Kidney (tissue), 22 donors: Measurements from ENCODE around the gene LITAF. TPM values are rescaled to one million over a fixed set of nuclear protein-coding genes. Genes with fewer than 3 reads are reported as not detected.

ENCODE experiments used
- DNase-seq, 5 donors: peaks; one replicate each; pipeline ENCODE4 v3.0.0-alpha.2; 2013 to 2020
- FAIRE-seq: peaks from 2 replicates; lab custom pipeline; 2012; peaks lifted over from hg19 to GRCh38; lab: Jason Lieb, UNC
- H3K27ac ChIP-seq, 2 donors: one replicate each; pipeline ENCODE4 v1.7.0; 2013; ENCODE audit warnings: low read depth in 2 of 2, low read length in 2 of 2, inconsistent platforms in 1 of 2
- H3K27me3 ChIP-seq: one replicate; pipeline ENCODE4 v1.7.1; 2013; ENCODE audit warnings: low read length, inconsistent platforms; ENCODE audit not compliant: control insufficient read depth, insufficient read depth
- H3K36me3 ChIP-seq, 3 donors: one replicate each; pipeline versions ENCODE4 v1.7.0 to v1.7.1; 2013; ENCODE audit warnings: low read length in 3 of 3, control low read depth in 1 of 3, inconsistent platforms in 1 of 3; ENCODE audit not compliant: insufficient read depth in 3 of 3, control insufficient read depth in 2 of 3
- H3K4me1 ChIP-seq, 3 donors: one replicate each; pipeline versions ENCODE4 v1.7.0 to v1.7.1; 2013; ENCODE audit warnings: low read length in 3 of 3, inconsistent platforms in 1 of 3, low read depth in 1 of 3; ENCODE audit not compliant: control insufficient read depth in 2 of 3, insufficient read depth in 2 of 3
- H3K4me3 ChIP-seq, 3 donors: one replicate each; pipeline versions ENCODE4 v1.7.0 to v1.8.1; 2013; ENCODE audit warnings: low read length in 3 of 3, control low read depth in 1 of 3, inconsistent platforms in 1 of 3
- H3K9ac ChIP-seq, 3 donors: one replicate each; pipeline versions ENCODE4 v1.7.0 to v1.7.1; 2013; ENCODE audit warnings: low read length in 3 of 3, control low read depth in 1 of 3, inconsistent platforms in 1 of 3
- H3K9me3 ChIP-seq, 3 donors: one replicate each; pipeline versions ENCODE4 v1.7.0 to v1.7.1; 2013; ENCODE audit warnings: low read length in 3 of 3, control low read depth in 1 of 3, inconsistent platforms in 1 of 3; ENCODE audit not compliant: control insufficient read depth in 2 of 3, insufficient read depth in 1 of 3
- intact Hi-C: fragments of 100-400 bp; cut with DNase I; formaldehyde crosslinking; loops from one replicate; pipeline ENCODE4 v1.11.1; 2022
- long read RNA-seq, 10 donors: library from polyadenylated mRNA in 1 of 10; unstranded in 1 of 10; transcript quantifications; one replicate each; pipeline ENCODE4 v2.0.0 and lab custom pipeline, GENCODE V29; 2021 to 2026
- polyA plus RNA-seq: library from polyadenylated mRNA; stranded (reverse); fragments of 350-450 nt; fragmentation: Illumina TruSeq; extraction: RNeasy Lipid Tissue Mini Kit (QIAGEN cat#74804); gene quantifications from one replicate; pipeline ENCODE4 v1.2.3, GENCODE V29; 2014; ENCODE audit warnings: low read depth, low replicate concordance; ENCODE audit not compliant: insufficient read depth
- total RNA-seq: library from RNA; stranded (reverse); fragmentation: NEBNext Ultra II Directional; extraction: Animal tissue kit (Norgen Biotek cat#: 25700); gene quantifications from one replicate; pipeline ENCODE4 v1.2.1, GENCODE V29; 2021
- TF ChIP-seq, protein P1 (sequence below): IDR thresholded peaks from 3 replicates; pipeline ENCODE4 v1.5.1; 2012; ENCODE audit warnings: mild to moderate bottlenecking, moderate library complexity, borderline replicate concordance; ENCODE audit not compliant: insufficient read depth; ENCODE audit errors: extremely low read depth
- donor health status: control.
- donor health status: control.
- donor health status: control.
- donor health status: control.
- donor health status: control.
- donor health status: DM: yes; HTN: yes; CAD: no.
- donor health status: Normal renal cell carcinoma (clear cell type).

The LITAF gene
- total RNA-seq (171 TPM), polyA plus RNA-seq (121 TPM)
- long read RNA-seq, donor 1, transcript LITAF-221 (4 exons, 2,467 nt): major isoform, 19 of 51 reads
- long read RNA-seq, donor 1, transcript LITAF-214 (2 exons, 486 nt): minor isoform, 5 of 51 reads
- long read RNA-seq, donor 1, partial matches to known transcripts: 25 of 51 reads
- long read RNA-seq, donor 1, other reads (novel, unspliced or antisense): 0 of 51 reads
- long read RNA-seq, donor 2, transcript LITAF-221 (4 exons, 2,467 nt): major isoform, 25 of 55 reads
- long read RNA-seq, donor 2, transcript LITAF-205 (4 exons, 1,118 nt): minor isoform, 6 of 55 reads
- long read RNA-seq, donor 2, partial matches to known transcripts: 19 of 55 reads
- long read RNA-seq, donor 2, other reads (novel, unspliced or antisense): 0 of 55 reads
- long read RNA-seq, donor 3, transcript LITAF-205 (4 exons, 1,118 nt): minor isoform, 8 of 77 reads
- long read RNA-seq, donor 3, transcript LITAF-221 (4 exons, 2,467 nt): major isoform, 43 of 77 reads
- long read RNA-seq, donor 3, transcript LITAF-214 (2 exons, 486 nt): minor isoform, 5 of 77 reads
- long read RNA-seq, donor 3, partial matches to known transcripts: 20 of 77 reads
- long read RNA-seq, donor 3, other reads (novel, unspliced or antisense): 0 of 77 reads
- long read RNA-seq, donor 4, transcript LITAF-221 (4 exons, 2,467 nt): major isoform, 20 of 44 reads
- long read RNA-seq, donor 4, partial matches to known transcripts: 19 of 44 reads
- long read RNA-seq, donor 4, other reads (novel, unspliced or antisense): 0 of 44 reads
- long read RNA-seq, donor 5, transcript LITAF-221 (4 exons, 2,467 nt): major isoform, 5 of 7 reads
- long read RNA-seq, donor 5, partial matches to known transcripts: 0 of 7 reads
- long read RNA-seq, donor 5, other reads (novel, unspliced or antisense): 0 of 7 reads
- long read RNA-seq, donor 6, transcript LITAF-221 (4 exons, 2,467 nt): major isoform, 6 of 12 reads
- long read RNA-seq, donor 6, partial matches to known transcripts: 5 of 12 reads
- long read RNA-seq, donor 6, other reads (novel, unspliced or antisense): 0 of 12 reads
- long read RNA-seq, donor 7, transcript LITAF-205 (4 exons, 1,118 nt): minor isoform, 5 of 95 reads
- long read RNA-seq, donor 7, transcript LITAF-221 (4 exons, 2,467 nt): major isoform, 26 of 95 reads
- long read RNA-seq, donor 7, partial matches to known transcripts: 21 of 95 reads
- long read RNA-seq, donor 7, other reads (novel, unspliced or antisense): 42 of 95 reads
- long read RNA-seq, donor 8, transcript LITAF-221 (4 exons, 2,467 nt): major isoform, 20 of 59 reads
- long read RNA-seq, donor 8, transcript LITAF-205 (4 exons, 1,118 nt): minor isoform, 9 of 59 reads
- long read RNA-seq, donor 8, partial matches to known transcripts: 28 of 59 reads
- long read RNA-seq, donor 8, other reads (novel, unspliced or antisense): 0 of 59 reads
- long read RNA-seq, donor 9, transcript LITAF-221 (4 exons, 2,467 nt): major isoform, 16 of 40 reads
- long read RNA-seq, donor 9, partial matches to known transcripts: 21 of 40 reads
- long read RNA-seq, donor 9, other reads (novel, unspliced or antisense): 0 of 40 reads
- long read RNA-seq, donor 10, transcript LITAF-221 (4 exons, 2,467 nt): major isoform, 25 of 53 reads
- long read RNA-seq, donor 10, partial matches to known transcripts: 19 of 53 reads
- long read RNA-seq, donor 10, other reads (novel, unspliced or antisense): 0 of 53 reads

DNA sequence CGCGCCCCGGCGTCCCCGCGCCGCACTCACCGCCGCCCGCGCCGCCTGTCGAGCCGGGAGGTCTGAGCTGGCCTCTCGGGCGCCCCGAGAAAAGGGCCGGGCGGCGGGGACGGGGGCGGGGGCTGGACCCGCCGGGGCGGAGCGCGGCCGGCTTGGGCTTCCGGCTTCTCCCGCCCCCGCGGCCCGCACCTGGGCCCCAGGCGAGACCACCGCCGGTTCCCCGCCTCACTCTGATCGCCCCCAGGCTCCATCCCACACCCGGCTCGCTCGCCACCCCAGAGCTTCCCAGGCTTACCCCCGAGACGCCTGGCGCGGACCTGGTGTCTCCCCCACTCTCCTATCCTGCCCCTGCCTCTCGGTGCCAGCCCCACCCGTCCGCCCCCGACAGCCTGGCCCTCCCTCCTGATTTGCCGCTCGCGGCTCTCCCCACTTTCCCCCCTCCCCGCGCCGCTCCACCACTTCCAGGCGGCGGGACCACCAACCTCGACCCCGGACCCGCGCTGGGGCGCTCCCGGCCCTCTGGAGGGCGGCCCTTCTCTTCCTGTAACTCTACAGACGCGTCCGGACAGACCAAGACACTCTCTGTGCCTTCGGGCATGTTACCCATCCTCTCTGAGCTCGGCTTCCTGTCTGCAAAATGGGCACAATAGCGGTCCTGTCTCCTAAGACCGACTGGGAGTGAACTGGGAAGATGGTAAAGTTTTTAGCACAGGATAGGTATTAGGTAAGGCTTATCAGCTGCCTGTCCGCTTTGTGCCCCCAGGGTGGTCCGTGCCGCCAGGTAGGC, at the start of gene LITAF:
Gene LITAF, minus strand, starts transcription at position 64 of the 787 bp plus-strand sequence. CDS start 30,189 bp downstream, outside the sequence.
- peak within 1 kb of the TSS; percentile 94 to 97 for H3K27ac ChIP-seq
- TF ChIP-seq, protein P1, sequence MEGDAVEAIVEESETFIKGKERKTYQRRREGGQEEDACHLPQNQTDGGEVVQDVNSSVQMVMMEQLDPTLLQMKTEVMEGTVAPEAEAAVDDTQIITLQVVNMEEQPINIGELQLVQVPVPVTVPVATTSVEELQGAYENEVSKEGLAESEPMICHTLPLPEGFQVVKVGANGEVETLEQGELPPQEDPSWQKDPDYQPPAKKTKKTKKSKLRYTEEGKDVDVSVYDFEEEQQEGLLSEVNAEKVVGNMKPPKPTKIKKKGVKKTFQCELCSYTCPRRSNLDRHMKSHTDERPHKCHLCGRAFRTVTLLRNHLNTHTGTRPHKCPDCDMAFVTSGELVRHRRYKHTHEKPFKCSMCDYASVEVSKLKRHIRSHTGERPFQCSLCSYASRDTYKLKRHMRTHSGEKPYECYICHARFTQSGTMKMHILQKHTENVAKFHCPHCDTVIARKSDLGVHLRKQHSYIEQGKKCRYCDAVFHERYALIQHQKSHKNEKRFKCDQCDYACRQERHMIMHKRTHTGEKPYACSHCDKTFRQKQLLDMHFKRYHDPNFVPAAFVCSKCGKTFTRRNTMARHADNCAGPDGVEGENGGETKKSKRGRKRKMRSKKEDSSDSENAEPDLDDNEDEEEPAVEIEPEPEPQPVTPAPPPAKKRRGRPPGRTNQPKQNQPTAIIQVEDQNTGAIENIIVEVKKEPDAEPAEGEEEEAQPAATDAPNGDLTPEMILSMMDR: no peak
- H3K36me3 ChIP-seq: no peaks in the 10 kb centered on the region
- peaks cover 0 to 19% (median 3%) of the 10 kb centered on the region in 3 donors for H3K4me1 ChIP-seq
- H3K4me3 ChIP-seq: peak within 1 kb of the TSS; percentile 62 to 75 (median 73)
- peak; percentile 69 to 91 (median 82) for DNase-seq
- no peaks in the 10 kb centered on the region for H3K27me3 ChIP-seq
- no peak for FAIRE-seq
- intact Hi-C loops: loop anchor here (10.0 kb wide), 1 partner anchor 48 kb away; no protein-coding TSS in a partner anchor
- H3K9me3 ChIP-seq: no peaks in the 10 kb centered on the region
- peak within 1 kb of the TSS; percentile 45 to 96 (median 92) for H3K9ac ChIP-seq

DNA sequence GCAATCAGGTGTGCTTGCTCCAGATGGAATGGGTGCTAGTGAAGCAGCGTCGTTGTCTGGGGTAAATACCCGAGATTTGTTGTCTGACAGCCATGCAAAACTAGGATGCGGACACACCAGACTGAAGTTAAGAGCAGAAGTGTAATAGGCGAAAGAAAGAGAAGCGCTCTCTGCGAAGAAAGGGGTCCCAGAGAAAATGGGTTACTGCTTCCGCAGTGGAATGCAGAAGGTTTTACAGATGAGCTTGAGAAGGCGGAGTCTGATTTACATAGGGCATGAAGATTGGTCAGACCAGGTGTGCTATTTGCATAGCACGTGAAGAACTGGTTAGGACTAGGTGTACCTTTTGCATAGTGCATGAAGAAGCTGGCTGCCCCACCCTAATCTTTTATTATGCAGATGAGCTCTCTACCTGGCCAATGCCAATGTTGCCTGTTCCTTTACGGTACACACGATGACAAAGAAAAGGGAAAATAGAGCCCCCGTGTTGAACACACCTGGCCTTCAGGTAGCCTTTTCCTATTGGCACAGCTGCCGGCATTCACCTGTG, 49.5 kb upstream of the LITAF start:
- peak in 3 of 5 donors; percentile 60 to 82 (median 81) for DNase-seq
- Histone ChIP-seq H3K9me3 (no peaks in the 10 kb centered on the region), H3K4me1 (peaks cover 3 to 26% (median 21%) of the 10 kb centered on the region in 3 donors), H3K27me3 (no peaks in the 10 kb centered on the region), H3K9ac (peak overlapping the region in 1 of 3 donors; percentile 56), H3K4me3 (peak overlapping the region; percentile 12 to 36 (median 22)), H3K36me3 (no peaks in the 10 kb centered on the region), H3K27ac (no peak overlapping the region)
- TF ChIP-seq, protein P1: no peak
- FAIRE-seq: no peak
- intact Hi-C loops: loop anchor here (10.0 kb wide), 1 partner anchor 51 kb away; the partner anchor contains the start of gene LITAF
